SK-N-SH (cell line): ENCODE results near the gene FADS1.

Source experiments
- EP300 ChIP-seq, 2 experiments: IDR thresholded peaks; 2 replicates each; pipeline versions ENCODE4 v1.4.0 to v1.6.1; 2012; ENCODE audit warnings: borderline replicate concordance in 1 of 2, low read depth in 1 of 2, low read length in 1 of 2
- EZH2phosphoT487 ChIP-seq: fragments of 200-600 bp; sonication (generic); IDR thresholded peaks from 2 replicates; pipeline ENCODE4 v1.6.1; 2017; ENCODE audit warnings: low read depth, mixed run types, mild to moderate bottlenecking, antibody characterized with exemption, moderate library complexity, borderline replicate concordance
- GATA2 ChIP-seq: sonication (generic); formaldehyde crosslinking; IDR thresholded peaks from 2 replicates; pipeline ENCODE4 v1.5.0; 2020; ENCODE audit warnings: mild to moderate bottlenecking, missing genetic modification reagents
- POLR2AphosphoS5 ChIP-seq: IDR thresholded peaks from 2 replicates; pipeline ENCODE4 v1.6.1; 2012; ENCODE audit warnings: low read depth, low read length
- RCOR1 ChIP-seq: fragments of 150-350 bp; IDR thresholded peaks from 2 replicates; pipeline ENCODE4 v1.6.1; 2017; ENCODE audit warnings: antibody characterized with exemption, low read length
- YY1 ChIP-seq: IDR thresholded peaks from 2 replicates; pipeline ENCODE4 v1.4.0; 2012; ENCODE audit warnings: low read depth, mild to moderate bottlenecking
- TF ChIP-seq, protein P1 (sequence below): fragments of 200-600 bp; sonication (generic); IDR thresholded peaks from 2 replicates; pipeline ENCODE4 v1.6.1; 2017; ENCODE audit warnings: antibody characterized with exemption, mild to moderate bottlenecking, moderate library complexity
- TF ChIP-seq, protein P2 (sequence below): fragments of 150-350 bp; IDR thresholded peaks from 2 replicates; pipeline ENCODE4 v1.6.1; 2017; ENCODE audit warnings: antibody characterized with exemption, low read length, low read depth, borderline replicate concordance
- TF ChIP-seq, protein P3 (sequence below): IDR thresholded peaks from 2 replicates; pipeline ENCODE4 v1.4.0; 2012; ENCODE audit warnings: low read depth
- TF ChIP-seq, protein P4 (sequence below): IDR thresholded peaks from 2 replicates; pipeline ENCODE4 v1.4.0; 2012; ENCODE audit warnings: low read depth, borderline replicate concordance

DNA sequence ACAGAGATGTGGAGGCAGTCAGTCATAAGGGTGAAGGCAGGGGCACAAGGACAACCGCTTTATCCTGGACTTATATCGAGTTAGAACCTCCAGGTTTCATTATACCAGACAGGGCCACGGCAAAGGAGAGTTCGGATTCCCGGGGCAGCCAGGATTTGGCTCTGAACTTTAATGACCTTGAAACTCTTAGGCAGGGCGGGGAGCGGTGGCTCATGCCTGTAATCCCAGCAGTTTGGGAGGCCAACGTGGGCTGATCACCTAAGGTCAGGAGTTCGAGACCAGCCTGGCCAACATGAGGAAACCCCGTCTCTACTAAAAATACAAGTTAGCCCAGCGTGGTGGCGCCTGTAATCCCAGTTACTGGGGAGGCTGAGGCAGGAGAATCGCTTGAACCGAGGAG, 65.4 kb downstream of the FADS1 start:
- TF ChIP-seq, protein P1, sequence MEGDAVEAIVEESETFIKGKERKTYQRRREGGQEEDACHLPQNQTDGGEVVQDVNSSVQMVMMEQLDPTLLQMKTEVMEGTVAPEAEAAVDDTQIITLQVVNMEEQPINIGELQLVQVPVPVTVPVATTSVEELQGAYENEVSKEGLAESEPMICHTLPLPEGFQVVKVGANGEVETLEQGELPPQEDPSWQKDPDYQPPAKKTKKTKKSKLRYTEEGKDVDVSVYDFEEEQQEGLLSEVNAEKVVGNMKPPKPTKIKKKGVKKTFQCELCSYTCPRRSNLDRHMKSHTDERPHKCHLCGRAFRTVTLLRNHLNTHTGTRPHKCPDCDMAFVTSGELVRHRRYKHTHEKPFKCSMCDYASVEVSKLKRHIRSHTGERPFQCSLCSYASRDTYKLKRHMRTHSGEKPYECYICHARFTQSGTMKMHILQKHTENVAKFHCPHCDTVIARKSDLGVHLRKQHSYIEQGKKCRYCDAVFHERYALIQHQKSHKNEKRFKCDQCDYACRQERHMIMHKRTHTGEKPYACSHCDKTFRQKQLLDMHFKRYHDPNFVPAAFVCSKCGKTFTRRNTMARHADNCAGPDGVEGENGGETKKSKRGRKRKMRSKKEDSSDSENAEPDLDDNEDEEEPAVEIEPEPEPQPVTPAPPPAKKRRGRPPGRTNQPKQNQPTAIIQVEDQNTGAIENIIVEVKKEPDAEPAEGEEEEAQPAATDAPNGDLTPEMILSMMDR = no peak
- TF ChIP-seq, protein P2, sequence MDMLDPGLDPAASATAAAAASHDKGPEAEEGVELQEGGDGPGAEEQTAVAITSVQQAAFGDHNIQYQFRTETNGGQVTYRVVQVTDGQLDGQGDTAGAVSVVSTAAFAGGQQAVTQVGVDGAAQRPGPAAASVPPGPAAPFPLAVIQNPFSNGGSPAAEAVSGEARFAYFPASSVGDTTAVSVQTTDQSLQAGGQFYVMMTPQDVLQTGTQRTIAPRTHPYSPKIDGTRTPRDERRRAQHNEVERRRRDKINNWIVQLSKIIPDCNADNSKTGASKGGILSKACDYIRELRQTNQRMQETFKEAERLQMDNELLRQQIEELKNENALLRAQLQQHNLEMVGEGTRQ = no peak
- TF ChIP-seq GATA2 (CRISPR knock-in tag) (no peak), EZH2phosphoT487 (no peak), EP300 (IDR thresholded peaks at IDR 0.05; ENCODE audit: borderline replicate concordance in 1 of 2, low read depth in 1 of 2, low read length in 1 of 2) (no peak), YY1 (no peak), POLR2AphosphoS5 (no peak), RCOR1 (no peak)
- TF ChIP-seq, protein P3, sequence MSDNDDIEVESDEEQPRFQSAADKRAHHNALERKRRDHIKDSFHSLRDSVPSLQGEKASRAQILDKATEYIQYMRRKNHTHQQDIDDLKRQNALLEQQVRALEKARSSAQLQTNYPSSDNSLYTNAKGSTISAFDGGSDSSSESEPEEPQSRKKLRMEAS = no peak
- TF ChIP-seq, protein P4, sequence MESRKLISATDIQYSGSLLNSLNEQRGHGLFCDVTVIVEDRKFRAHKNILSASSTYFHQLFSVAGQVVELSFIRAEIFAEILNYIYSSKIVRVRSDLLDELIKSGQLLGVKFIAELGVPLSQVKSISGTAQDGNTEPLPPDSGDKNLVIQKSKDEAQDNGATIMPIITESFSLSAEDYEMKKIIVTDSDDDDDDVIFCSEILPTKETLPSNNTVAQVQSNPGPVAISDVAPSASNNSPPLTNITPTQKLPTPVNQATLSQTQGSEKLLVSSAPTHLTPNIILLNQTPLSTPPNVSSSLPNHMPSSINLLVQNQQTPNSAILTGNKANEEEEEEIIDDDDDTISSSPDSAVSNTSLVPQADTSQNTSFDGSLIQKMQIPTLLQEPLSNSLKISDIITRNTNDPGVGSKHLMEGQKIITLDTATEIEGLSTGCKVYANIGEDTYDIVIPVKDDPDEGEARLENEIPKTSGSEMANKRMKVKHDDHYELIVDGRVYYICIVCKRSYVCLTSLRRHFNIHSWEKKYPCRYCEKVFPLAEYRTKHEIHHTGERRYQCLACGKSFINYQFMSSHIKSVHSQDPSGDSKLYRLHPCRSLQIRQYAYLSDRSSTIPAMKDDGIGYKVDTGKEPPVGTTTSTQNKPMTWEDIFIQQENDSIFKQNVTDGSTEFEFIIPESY = no peak
